Panc1 (cell line): ENCODE data around the gene INCENP.

ENCODE experiments used
- CTCF ChIP-seq: fragments of 450-650 bp; IDR thresholded peaks from 2 replicates; pipeline ENCODE4 v1.5.1; 2017; ENCODE audit warnings: mild to moderate bottlenecking
- POLR2AphosphoS5 ChIP-seq: IDR thresholded peaks from 2 replicates; pipeline ENCODE4 v1.6.1; 2012; ENCODE audit warnings: mild to moderate bottlenecking, low read depth, low read length, moderate library complexity
- REST ChIP-seq, 2 experiments: IDR thresholded peaks; 2 replicates each; pipeline ENCODE4 v1.6.1; 2011 to 2012; ENCODE audit warnings: low read depth in 2 of 2, control low read depth in 1 of 2, low read length in 1 of 2, mild to moderate bottlenecking in 1 of 2, moderate library complexity in 1 of 2; ENCODE audit not compliant: insufficient read depth in 1 of 2
- TCF7L2 ChIP-seq: IDR thresholded peaks from 2 replicates; pipeline ENCODE4 v1.6.1; 2011; ENCODE audit warnings: mild to moderate bottlenecking, low read depth, low read length, inconsistent platforms

- TF ChIP-seq CTCF (no peak), POLR2AphosphoS5 (no peak), REST (IDR thresholded peaks at IDR 0.05; ENCODE audit: insufficient read depth in 1 of 2, low read depth in 2 of 2, low read length in 1 of 2) (no peak), TCF7L2 (no peak)
Observed at GRCh38 chr11:62195945-62196344, 72.1 kb downstream of the INCENP start.
